ENCODE results near the gene ZIM2. TPM values are rescaled to one million over a fixed set of nuclear protein-coding genes. Genes with fewer than 3 reads are reported as not detected.

The ZIM2 gene
- polyA plus RNA-seq, 1 donor (not counting 4 experiments of a cell fraction or from before 2014, with no cell fraction given) = not detected

GRCh38 chr19:56732976-56733375, 107.5 kb downstream of the ZIM2 start:
- dilution Hi-C loops (cut with MboI; ENCODE audit: extremely low pct_ligation_motif_present, low sequenced_read_pairs) = no loop called here
- H4K20me1 ChIP-seq (ENCODE audit: control insufficient read depth, extremely low read depth, insufficient read depth, low read length) = no peaks in the 10 kb centered on the region
- no peak overlapping the region for H3K4me3 ChIP-seq (ENCODE audit: control insufficient read depth in 2 of 3, extremely low read depth in 1 of 3, insufficient read depth in 2 of 3, low read depth in 1 of 3, low read length in 3 of 3)
- no peak for DNase-seq (ENCODE audit: low read depth, low spot score)
- FAIRE-seq = no peak
- H3K9me3 ChIP-seq (ENCODE audit: control insufficient read depth, low read depth, low read length) = peaks cover 6% of the 10 kb centered on the region
- H3K9ac ChIP-seq (ENCODE audit: control insufficient read depth, extremely low read depth, insufficient read depth, low read length) = no peak overlapping the region
- no peak overlapping the region for H2AFZ ChIP-seq (ENCODE audit: control insufficient read depth, low read length)
- no peaks in the 10 kb centered on the region for H3K36me3 ChIP-seq (ENCODE audit: control insufficient read depth in 2 of 2, extremely low read depth in 1 of 2, insufficient read depth in 2 of 2, low read length in 2 of 2)
- H3K79me2 ChIP-seq (ENCODE audit: control insufficient read depth, insufficient read depth, low read length) = no peaks in the 10 kb centered on the region
- no peaks in the 10 kb centered on the region for H3K4me1 ChIP-seq (ENCODE audit: control insufficient read depth, extremely low read depth, insufficient read depth, low read length)
- H3K27me3 ChIP-seq (ENCODE audit: control insufficient read depth, extremely low read depth, insufficient read depth, low read length) = no peaks in the 10 kb centered on the region
- H3K9me1 ChIP-seq (ENCODE audit: control insufficient read depth, extremely low read depth, insufficient read depth, low read length) = no peaks in the 10 kb centered on the region
- TF ChIP-seq EZH2 (IDR thresholded peaks at IDR 0.05; ENCODE audit: low read length) (no peak), CTCF (optimal IDR thresholded peaks at IDR 0.05 in 1 of 3, IDR thresholded peaks at IDR 0.05 in 1 of 3, conservative IDR thresholded peaks at IDR 0.05 in 1 of 3; ENCODE audit: extremely low read depth in 1 of 3, insufficient read depth in 2 of 3, low read length in 3 of 3) (no peak)
- no peak overlapping the region for H3K27ac ChIP-seq (ENCODE audit: control insufficient read depth, insufficient read depth, low read length)
- no peak overlapping the region for H3K4me2 ChIP-seq (ENCODE audit: control insufficient read depth, extremely low read depth, insufficient read depth, low read depth, low read length)

GRCh38 chr19:56727677-56728076, 112.8 kb downstream of the ZIM2 start:
- H2AFZ ChIP-seq (ENCODE audit: control insufficient read depth, low read length) = no peak overlapping the region
- no peaks in the 10 kb centered on the region for H4K20me1 ChIP-seq (ENCODE audit: control insufficient read depth, extremely low read depth, insufficient read depth, low read length)
- DNase-seq (ENCODE audit: low read depth, low spot score) (no peak), FAIRE-seq (no peak)
- H3K9me3 ChIP-seq (ENCODE audit: control insufficient read depth, low read depth, low read length) = peaks cover 3% of the 10 kb centered on the region
- TF ChIP-seq EZH2 (IDR thresholded peaks at IDR 0.05; ENCODE audit: low read length) (no peak), CTCF (optimal IDR thresholded peaks at IDR 0.05 in 1 of 3, IDR thresholded peaks at IDR 0.05 in 1 of 3, conservative IDR thresholded peaks at IDR 0.05 in 1 of 3; ENCODE audit: extremely low read depth in 1 of 3, insufficient read depth in 2 of 3, low read length in 3 of 3) (no peak)
- no peaks in the 10 kb centered on the region for H3K79me2 ChIP-seq (ENCODE audit: control insufficient read depth, insufficient read depth, low read length)
- H3K4me2 ChIP-seq (ENCODE audit: control insufficient read depth, extremely low read depth, insufficient read depth, low read depth, low read length) = no peak overlapping the region
- dilution Hi-C loops (cut with MboI; ENCODE audit: extremely low pct_ligation_motif_present, low sequenced_read_pairs) = no loop called here
- no peak overlapping the region for H3K9ac ChIP-seq (ENCODE audit: control insufficient read depth, extremely low read depth, insufficient read depth, low read length)
- no peaks in the 10 kb centered on the region for H3K4me1 ChIP-seq (ENCODE audit: control insufficient read depth, extremely low read depth, insufficient read depth, low read length)
- H3K27me3 ChIP-seq (ENCODE audit: control insufficient read depth, extremely low read depth, insufficient read depth, low read length) = no peaks in the 10 kb centered on the region
- no peaks in the 10 kb centered on the region for H3K9me1 ChIP-seq (ENCODE audit: control insufficient read depth, extremely low read depth, insufficient read depth, low read length)
- no peak overlapping the region for H3K4me3 ChIP-seq (ENCODE audit: control insufficient read depth in 2 of 3, extremely low read depth in 1 of 3, insufficient read depth in 2 of 3, low read depth in 1 of 3, low read length in 3 of 3)
- H3K36me3 ChIP-seq (ENCODE audit: control insufficient read depth in 2 of 2, extremely low read depth in 1 of 2, insufficient read depth in 2 of 2, low read length in 2 of 2) = no peaks in the 10 kb centered on the region
- no peak overlapping the region for H3K27ac ChIP-seq (ENCODE audit: control insufficient read depth, insufficient read depth, low read length)
